ENCODE data around the gene FAM83G. TPM values are rescaled to one million over a fixed set of nuclear protein-coding genes. Genes with fewer than 3 reads are reported as not detected.

The FAM83G gene
- total RNA-seq, 2 donors from 2014 or later, result 10.9 to 11.3 TPM

- ATAC-seq (replicated peaks in 1 of 2), result no peak
- Mint-ChIP-seq H3K27me3 (ENCODE audit: low read depth) (no peaks in the 10 kb centered on the region), H3K27ac (no peak overlapping the region), H3K4me1 (ENCODE audit: low read depth) (peaks cover 14% of the 10 kb centered on the region), H3K36me3 (ENCODE audit: insufficient read depth in 2 of 2) (peaks cover 0 to 3% of the 10 kb centered on the region in 2 donors), H3K9me3 (no peaks in the 10 kb centered on the region), H3K4me3 (no peak overlapping the region)
- DNase-seq, result no peak
Measured at GRCh38 chr17:19020016-19020415, 15.5 kb upstream of the FAM83G start.

DNA sequence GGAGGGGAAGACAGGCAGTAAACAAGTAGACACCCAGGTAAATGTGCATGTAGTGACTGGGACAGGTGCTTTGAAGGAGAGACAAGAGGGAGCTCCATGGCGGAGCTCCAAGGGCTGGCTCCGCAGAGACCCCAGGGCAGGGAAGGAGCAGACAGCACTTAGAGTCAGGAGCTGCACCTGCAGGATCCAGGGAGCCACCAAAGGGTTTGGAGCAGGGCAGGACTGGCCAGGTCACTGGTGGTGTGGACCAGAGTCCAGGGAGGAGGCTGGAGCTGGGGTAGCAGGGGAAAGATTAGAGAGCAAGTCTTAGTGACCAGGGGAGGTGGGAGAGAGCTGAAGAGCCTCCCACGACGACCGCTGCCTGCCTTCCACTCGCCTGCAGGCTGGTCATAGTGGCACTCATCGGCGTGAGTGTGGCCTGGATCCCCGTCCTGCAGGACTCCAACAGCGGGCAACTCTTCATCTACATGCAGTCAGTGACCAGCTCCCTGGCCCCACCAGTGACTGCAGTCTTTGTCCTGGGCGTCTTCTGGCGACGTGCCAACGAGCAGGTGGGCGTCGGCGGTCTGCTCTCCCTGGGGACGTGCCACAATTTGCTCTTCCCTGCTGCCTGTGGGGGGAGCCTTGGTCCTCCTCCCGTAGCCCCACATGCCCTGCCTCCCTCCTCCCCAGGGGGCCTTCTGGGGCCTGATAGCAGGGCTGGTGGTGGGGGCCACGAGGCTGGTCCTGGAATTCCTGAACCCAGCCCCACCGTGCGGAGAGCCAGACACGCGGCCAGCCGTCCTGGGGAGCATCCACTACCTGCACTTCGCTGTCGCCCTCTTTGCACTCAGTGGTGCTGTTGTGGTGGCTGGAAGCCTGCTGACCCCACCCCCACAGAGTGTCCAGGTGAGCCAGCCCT is 14.7 kb upstream of the FAM83G start:
- H3K9me3 Mint-ChIP-seq, result no peaks in the 10 kb centered on the region
- no peak overlapping the region for H3K27ac Mint-ChIP-seq
- no peak for DNase-seq
- peaks cover 0 to 3% of the 10 kb centered on the region in 2 donors for H3K36me3 Mint-ChIP-seq (ENCODE audit: insufficient read depth in 2 of 2)
- no peaks in the 10 kb centered on the region for H3K27me3 Mint-ChIP-seq (ENCODE audit: low read depth)
- no peak for ATAC-seq (replicated peaks in 1 of 2)
- H3K4me1 Mint-ChIP-seq (ENCODE audit: low read depth), result peaks cover 7% of the 10 kb centered on the region
- H3K4me3 Mint-ChIP-seq, result no peak overlapping the region

DNA sequence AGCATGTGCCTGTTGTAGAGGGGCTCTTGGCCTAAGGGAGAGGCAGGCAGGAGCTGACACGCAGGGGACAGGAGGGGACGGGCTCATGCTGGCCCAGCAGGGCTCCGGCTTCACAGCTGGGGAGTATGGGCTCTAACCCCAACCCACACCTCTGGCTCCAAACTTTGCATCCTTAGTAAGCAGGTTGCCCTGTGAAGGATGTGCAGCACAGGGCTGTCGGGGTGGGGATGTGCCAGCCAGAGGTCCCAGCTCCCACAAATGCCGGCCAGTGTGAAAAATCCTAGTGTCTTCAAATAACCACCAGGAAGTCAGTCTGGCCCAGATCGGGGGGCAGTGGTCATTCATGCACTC is 14.0 kb upstream of the FAM83G start:
- DNase-seq (no peak), ATAC-seq (replicated peaks in 1 of 2) (no peak)
- no peak overlapping the region for H3K4me3 Mint-ChIP-seq
- peaks cover 0 to 3% of the 10 kb centered on the region in 2 donors for H3K36me3 Mint-ChIP-seq (ENCODE audit: insufficient read depth in 2 of 2)
- no peak overlapping the region for H3K27ac Mint-ChIP-seq
- H3K9me3 Mint-ChIP-seq, result no peaks in the 10 kb centered on the region
- H3K4me1 Mint-ChIP-seq (ENCODE audit: low read depth), result no peaks in the 10 kb centered on the region
- H3K27me3 Mint-ChIP-seq (ENCODE audit: low read depth), result no peaks in the 10 kb centered on the region

DNA sequence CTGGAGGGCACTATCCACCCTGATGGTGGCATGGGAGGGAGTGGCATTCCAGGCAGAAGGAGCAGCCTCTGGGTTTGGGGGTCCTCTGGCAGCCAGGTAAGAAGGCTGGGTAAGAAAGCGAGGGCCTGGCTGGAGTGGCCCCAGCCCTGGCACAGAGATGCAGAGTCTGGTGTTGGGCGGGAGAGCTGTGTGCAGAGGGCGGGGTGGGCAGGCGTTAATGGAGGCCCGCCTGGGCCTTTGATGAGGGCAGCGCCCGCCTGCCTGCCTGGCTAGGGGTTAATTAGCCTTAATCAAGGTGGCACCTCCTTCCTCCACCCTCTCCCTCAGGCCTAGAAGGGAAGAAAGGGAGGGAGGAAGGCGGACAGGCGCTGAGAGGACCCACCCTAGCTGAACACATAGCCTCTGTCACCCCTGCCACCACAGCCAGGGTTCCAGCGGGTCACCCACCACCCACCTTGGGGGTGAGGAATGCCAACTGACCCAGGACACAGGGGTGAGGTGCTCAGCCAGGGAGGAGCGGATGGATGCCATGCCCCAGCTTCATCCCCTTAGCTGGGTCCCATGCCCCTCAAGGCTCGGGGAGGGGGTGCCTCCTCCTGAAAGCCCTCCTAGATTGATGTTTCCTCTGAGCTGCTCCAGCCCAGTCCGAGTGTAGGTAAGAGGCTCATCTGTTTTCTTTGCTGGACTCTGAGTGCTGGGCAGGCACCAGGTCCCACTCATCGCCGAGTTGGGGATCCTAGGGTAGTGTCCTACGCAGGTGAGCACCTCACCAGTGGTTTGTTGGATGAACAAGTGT is 13.4 kb upstream of the FAM83G start:
- H3K27me3 Mint-ChIP-seq (ENCODE audit: low read depth), result no peaks in the 10 kb centered on the region
- H3K4me1 Mint-ChIP-seq (ENCODE audit: low read depth), result no peaks in the 10 kb centered on the region
- H3K4me3 Mint-ChIP-seq, result no peak overlapping the region
- ATAC-seq (replicated peaks in 1 of 2) (no peak), DNase-seq (no peak)
- peaks cover 0 to 3% of the 10 kb centered on the region in 2 donors for H3K36me3 Mint-ChIP-seq (ENCODE audit: insufficient read depth in 2 of 2)
- no peaks in the 10 kb centered on the region for H3K9me3 Mint-ChIP-seq
- H3K27ac Mint-ChIP-seq, result no peak overlapping the region

DNA sequence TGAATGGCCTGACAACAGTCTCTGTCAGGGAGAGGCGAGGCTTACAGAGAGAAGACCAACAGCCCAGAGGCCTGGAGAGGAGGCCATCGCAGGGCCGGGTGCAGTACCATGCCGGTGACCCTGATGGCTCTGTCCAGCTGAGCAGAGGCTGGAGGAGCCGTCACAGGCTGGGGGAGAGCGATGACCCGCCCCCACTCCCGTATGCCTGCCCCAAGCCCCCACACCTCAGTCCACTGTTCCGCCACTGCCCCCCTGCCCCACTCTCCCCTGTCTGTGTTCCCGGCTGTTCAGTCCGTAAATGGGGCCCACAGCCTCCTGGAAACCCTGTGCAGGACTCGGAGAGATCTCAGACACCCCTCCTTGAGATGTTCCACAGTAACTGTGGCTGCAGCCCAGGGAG is 12.8 kb upstream of the FAM83G start:
- H3K27ac Mint-ChIP-seq, result no peak overlapping the region
- peaks cover 0 to 3% of the 10 kb centered on the region in 2 donors for H3K36me3 Mint-ChIP-seq (ENCODE audit: insufficient read depth in 2 of 2)
- no peaks in the 10 kb centered on the region for H3K4me1 Mint-ChIP-seq (ENCODE audit: low read depth)
- no peak for ATAC-seq (replicated peaks in 1 of 2)
- H3K4me3 Mint-ChIP-seq, result no peak overlapping the region
- no peak for DNase-seq
- H3K9me3 Mint-ChIP-seq, result no peaks in the 10 kb centered on the region
- H3K27me3 Mint-ChIP-seq (ENCODE audit: low read depth), result no peaks in the 10 kb centered on the region

DNA sequence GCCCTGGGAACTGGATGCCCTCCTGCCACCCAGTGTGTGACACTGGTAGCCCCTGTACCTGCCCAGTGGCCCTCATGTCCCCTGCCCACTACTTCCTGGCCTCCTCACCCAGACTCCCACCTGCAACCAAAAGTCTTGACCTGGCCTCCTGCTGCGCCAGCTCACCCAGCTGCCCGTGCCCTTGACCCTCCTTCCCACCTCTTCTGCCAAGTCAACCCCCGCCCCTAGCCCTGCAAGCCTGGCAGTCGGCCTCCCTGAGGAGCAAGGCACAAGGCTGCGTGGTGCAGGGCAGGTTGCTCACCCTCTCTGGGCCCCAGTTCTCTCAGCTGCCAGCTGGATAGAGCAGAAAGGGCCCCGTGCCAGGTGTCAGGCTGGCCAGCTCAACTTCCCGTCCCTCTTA is 12.3 kb upstream of the FAM83G start:
- Mint-ChIP-seq H3K27me3 (ENCODE audit: low read depth) (no peaks in the 10 kb centered on the region), H3K4me1 (ENCODE audit: low read depth) (no peaks in the 10 kb centered on the region), H3K27ac (no peak overlapping the region), H3K9me3 (no peaks in the 10 kb centered on the region), H3K36me3 (ENCODE audit: insufficient read depth in 2 of 2) (peaks cover 0 to 3% of the 10 kb centered on the region in 2 donors), H3K4me3 (no peak overlapping the region)
- no peak for ATAC-seq (replicated peaks in 1 of 2)
- DNase-seq, result no peak

DNA sequence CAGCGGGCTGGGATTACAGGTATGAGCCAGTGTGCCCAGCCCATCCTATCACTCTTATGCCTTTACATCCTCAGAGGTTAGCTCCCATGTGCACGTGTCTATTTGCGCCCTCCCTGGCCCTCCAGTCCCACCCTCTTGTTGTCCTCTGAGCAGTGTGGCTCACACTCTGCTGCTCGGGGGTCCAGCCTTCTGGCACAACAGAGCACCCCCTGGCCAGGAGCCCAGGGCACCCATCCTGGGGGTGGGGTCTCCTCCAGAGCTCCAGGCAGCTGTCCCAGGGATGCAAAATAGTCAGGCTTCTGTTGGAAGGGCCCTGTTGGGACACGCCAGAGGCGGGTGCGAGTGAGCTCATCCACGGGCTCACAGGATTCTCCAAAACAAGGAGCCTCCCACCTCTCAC is 11.7 kb upstream of the FAM83G start:
- H3K4me1 Mint-ChIP-seq (ENCODE audit: low read depth), result no peaks in the 10 kb centered on the region
- no peak for DNase-seq
- peaks cover 0 to 3% of the 10 kb centered on the region in 2 donors for H3K36me3 Mint-ChIP-seq (ENCODE audit: insufficient read depth in 2 of 2)
- no peak for ATAC-seq (replicated peaks in 1 of 2)
- no peaks in the 10 kb centered on the region for H3K9me3 Mint-ChIP-seq
- no peak overlapping the region for H3K27ac Mint-ChIP-seq
- H3K27me3 Mint-ChIP-seq (ENCODE audit: low read depth), result no peaks in the 10 kb centered on the region
- H3K4me3 Mint-ChIP-seq, result no peak overlapping the region

DNA sequence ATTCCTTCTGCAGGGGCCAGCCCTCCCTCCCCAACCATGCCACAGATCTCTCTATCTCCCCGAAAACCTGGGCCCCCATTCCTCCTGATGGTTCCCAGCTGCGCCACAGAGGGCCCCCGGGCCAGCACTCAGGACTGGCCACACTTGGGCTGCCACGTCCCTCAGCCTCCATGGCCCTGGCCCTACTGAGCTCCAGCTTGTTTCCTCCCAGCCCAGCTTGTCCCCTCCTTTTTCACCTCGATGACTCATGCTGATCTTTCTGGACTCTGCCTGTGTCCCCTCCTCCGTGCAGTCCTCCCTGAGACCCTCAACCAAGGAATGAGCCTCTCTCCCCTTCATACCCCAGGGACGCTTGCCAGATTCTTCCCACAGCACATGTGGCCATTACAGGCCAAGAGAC is 10.9 kb upstream of the FAM83G start:
- DNase-seq (no peak), ATAC-seq (replicated peaks in 1 of 2) (no peak)
- H3K9me3 Mint-ChIP-seq, result no peaks in the 10 kb centered on the region
- no peak overlapping the region for H3K27ac Mint-ChIP-seq
- no peaks in the 10 kb centered on the region for H3K27me3 Mint-ChIP-seq (ENCODE audit: low read depth)
- no peaks in the 10 kb centered on the region for H3K4me1 Mint-ChIP-seq (ENCODE audit: low read depth)
- no peak overlapping the region for H3K4me3 Mint-ChIP-seq
- H3K36me3 Mint-ChIP-seq (ENCODE audit: insufficient read depth in 2 of 2), result peaks cover 0 to 3% of the 10 kb centered on the region in 2 donors

- no peaks in the 10 kb centered on the region for H3K9me3 Mint-ChIP-seq
- H3K36me3 Mint-ChIP-seq (ENCODE audit: insufficient read depth in 2 of 2), result peaks cover 0 to 3% of the 10 kb centered on the region in 2 donors
- H3K27me3 Mint-ChIP-seq (ENCODE audit: low read depth), result no peaks in the 10 kb centered on the region
- ATAC-seq (replicated peaks in 1 of 2), result no peak
- no peak overlapping the region for H3K27ac Mint-ChIP-seq
- no peak for DNase-seq
- H3K4me3 Mint-ChIP-seq, result no peak overlapping the region
- no peaks in the 10 kb centered on the region for H3K4me1 Mint-ChIP-seq (ENCODE audit: low read depth)
Measured at GRCh38 chr17:19014628-19015215, 10.2 kb upstream of the FAM83G start.

GRCh38 chr17:19013806-19014627 is 9.5 kb upstream of the FAM83G start:
- Mint-ChIP-seq H3K9me3 (no peaks in the 10 kb centered on the region), H3K27me3 (ENCODE audit: low read depth) (no peaks in the 10 kb centered on the region), H3K36me3 (ENCODE audit: insufficient read depth in 2 of 2) (peaks cover 0 to 3% of the 10 kb centered on the region in 2 donors), H3K4me1 (ENCODE audit: low read depth) (no peaks in the 10 kb centered on the region), H3K4me3 (no peak overlapping the region), H3K27ac (no peak overlapping the region)
- DNase-seq (no peak), ATAC-seq (replicated peaks in 1 of 2) (no peak)

DNA sequence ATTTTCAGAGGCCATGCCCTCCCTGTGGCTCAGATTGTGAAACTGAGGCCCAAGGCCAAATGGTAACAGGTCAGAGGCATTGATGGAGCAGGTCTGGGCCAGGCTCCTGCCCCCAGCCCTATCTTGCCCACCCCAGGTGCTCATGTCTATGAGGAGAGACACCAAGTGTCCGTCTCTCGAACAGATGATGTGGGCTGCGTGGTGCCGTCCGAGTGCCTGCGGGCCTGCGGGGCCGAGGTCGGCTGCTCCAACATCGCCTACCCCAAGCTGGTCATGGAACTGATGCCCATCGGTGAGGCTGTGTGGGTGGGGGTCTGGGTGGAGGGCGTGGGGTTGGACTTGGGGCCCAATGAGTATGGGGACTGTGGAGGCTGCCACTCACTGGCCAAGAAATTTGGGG is 8.7 kb upstream of the FAM83G start:
- Mint-ChIP-seq H3K27ac (no peak overlapping the region), H3K4me1 (ENCODE audit: low read depth) (no peaks in the 10 kb centered on the region), H3K9me3 (no peaks in the 10 kb centered on the region), H3K36me3 (ENCODE audit: insufficient read depth in 2 of 2) (no peaks in the 10 kb centered on the region), H3K27me3 (ENCODE audit: low read depth) (no peaks in the 10 kb centered on the region), H3K4me3 (no peak overlapping the region)
- DNase-seq, result no peak
- no peak for ATAC-seq (replicated peaks in 1 of 2)

- Mint-ChIP-seq H3K4me3 (no peak overlapping the region), H3K9me3 (no peaks in the 10 kb centered on the region), H3K36me3 (ENCODE audit: insufficient read depth in 2 of 2) (no peaks in the 10 kb centered on the region), H3K4me1 (ENCODE audit: low read depth) (no peaks in the 10 kb centered on the region), H3K27ac (no peak overlapping the region), H3K27me3 (ENCODE audit: low read depth) (no peaks in the 10 kb centered on the region)
- ATAC-seq (replicated peaks in 1 of 2) (no peak), DNase-seq (no peak)
Measured at GRCh38 chr17:19012171-19013080, 7.9 kb upstream of the FAM83G start.

Data from activated T-cell treated with anti-CD3 and anti-CD28 coated beads, Interleukin-2, amount 50 U/mL, for 72 hours (primary cell).